Smooth muscle cell (in vitro differentiated cells): ENCODE results near the gene PRRT1. TPM values are rescaled to one million over a fixed set of nuclear protein-coding genes. Genes with fewer than 3 reads are reported as not detected.
"Not testable (repeated sequence)": the region's sequence is repeated elsewhere in the genome, so short reads cannot be mapped to it uniquely, and the experiment has no call there.

Source experiments
- DNase-seq: peaks from one replicate; lab custom pipeline; 2025; ENCODE audit not compliant: unreplicated experiment; lab: John Stamatoyannopoulos, UW
- H2AFZ ChIP-seq: fragments of 200-600 bp; sonication (generic); 2 replicates; pipeline ENCODE4 v1.6.0; 2016; ENCODE audit warnings: antibody characterized with exemption, low read depth, mild to moderate bottlenecking
- H3F3A ChIP-seq: fragments of 200-600 bp; sonication (generic); 2 replicates; pipeline ENCODE4 v1.6.0; 2017; ENCODE audit warnings: antibody characterized with exemption, low read depth
- H3K27ac ChIP-seq: fragments of 200-600 bp; sonication (generic); 2 replicates; pipeline ENCODE4 v1.5.1; 2016; ENCODE audit warnings: low read depth, mild to moderate bottlenecking
- H3K27me3 ChIP-seq: fragments of 200-600 bp; sonication (generic); 2 replicates; pipeline ENCODE4 v1.6.1; 2016; ENCODE audit warnings: low read depth, mild to moderate bottlenecking
- H3K36me3 ChIP-seq: fragments of 200-600 bp; sonication (generic); 2 replicates; pipeline ENCODE4 v1.5.1; 2016; ENCODE audit warnings: low read depth
- H3K4me1 ChIP-seq: fragments of 200-600 bp; sonication (generic); 2 replicates; pipeline ENCODE4 v1.5.1; 2016; ENCODE audit warnings: low read depth
- H3K4me2 ChIP-seq: fragments of 200-600 bp; sonication (generic); 2 replicates; pipeline ENCODE4 v1.6.0; 2016; ENCODE audit warnings: mild to moderate bottlenecking
- H3K4me3 ChIP-seq: fragments of 200-600 bp; sonication (generic); 2 replicates; pipeline ENCODE4 v1.5.1; 2016; ENCODE audit warnings: mild to moderate bottlenecking
- H3K79me2 ChIP-seq: fragments of 200-600 bp; sonication (generic); 2 replicates; pipeline ENCODE4 v1.6.0; 2016; ENCODE audit warnings: low read depth, mild to moderate bottlenecking
- H3K9ac ChIP-seq: fragments of 200-600 bp; sonication (generic); 2 replicates; pipeline ENCODE4 v1.6.0; 2016; ENCODE audit warnings: low read depth
- H3K9me3 ChIP-seq: fragments of 200-600 bp; sonication (generic); replicated peaks from 2 replicates; pipeline ENCODE4 v1.5.1; 2016; ENCODE audit warnings: low read depth
- H4K20me1 ChIP-seq: fragments of 200-600 bp; sonication (generic); 2 replicates; pipeline ENCODE4 v1.6.0; 2016; ENCODE audit warnings: low read depth
- WGBS: methylation state at CpG from one replicate; pipeline ENCODE4 v1.1.7; 2016; ENCODE audit warnings: low lambda C conversion rate; 5-methylcytosine and 5-hydroxymethylcytosine counted together
- polyA plus RNA-seq: library from polyadenylated mRNA; unstranded; fragments of >200 nt; fragmentation: Nextera tagmentation; extraction: Ambion mirVana; gene quantifications from 2 replicates; pipeline ENCODE4 v1.2.1, GENCODE V29; 2016
- total RNA-seq: library from RNA; depleted of rRNA; stranded (reverse); fragments of >200 nt; gene quantifications from 2 replicates; pipeline ENCODE4 v1.2.3, GENCODE V29; 2014
- TF ChIP-seq, protein P1 (sequence below): fragments of 200-600 bp; sonication (generic); IDR thresholded peaks from 2 replicates; pipeline ENCODE4 v1.5.1; 2017; ENCODE audit warnings: borderline replicate concordance, mild to moderate bottlenecking, antibody characterized with exemption; ENCODE audit not compliant: insufficient read depth, poor library complexity, severe bottlenecking

PRRT1 gene
- total and polyA plus RNA-seq, 2 experiments from 2014 or later = 3.3 TPM; not detected in 1

DNA sequence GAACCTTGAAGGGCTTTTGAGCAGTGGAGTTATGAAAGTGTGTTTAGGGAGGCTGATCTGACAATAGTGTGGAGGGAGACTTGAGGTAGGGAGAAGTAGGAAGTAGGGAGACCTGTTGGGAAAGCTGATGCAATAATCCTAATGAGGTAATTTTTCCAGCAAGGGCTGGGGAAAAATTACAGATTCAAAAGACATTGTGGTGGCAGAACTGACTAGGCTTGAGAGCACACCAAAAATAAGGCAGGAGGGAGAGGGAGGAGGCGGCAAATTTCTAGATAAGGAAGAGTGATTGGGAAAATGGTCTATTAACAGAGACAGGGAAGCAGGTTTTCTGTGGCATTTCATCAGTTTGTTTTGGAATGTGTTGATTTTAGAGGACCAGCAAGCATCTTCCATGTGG lies 5.5 kb downstream of the PRRT1 start:
- Histone ChIP-seq H3K9ac (no peak overlapping the region), H3K27ac (no peak overlapping the region), H3K4me2 (no peak overlapping the region), H2AFZ (peak overlapping the region; percentile 27), H3K4me3 (no peak overlapping the region), H3K27me3 (peaks cover 24% of the 10 kb centered on the region), H3F3A (no peaks in the 10 kb centered on the region), H3K9me3 (no peaks in the 10 kb centered on the region), H3K4me1 (peaks cover under 1% of the 10 kb centered on the region), H3K79me2 (no peaks in the 10 kb centered on the region), H4K20me1 (no peaks in the 10 kb centered on the region), H3K36me3 (no peaks in the 10 kb centered on the region)
- TF ChIP-seq, protein P1, sequence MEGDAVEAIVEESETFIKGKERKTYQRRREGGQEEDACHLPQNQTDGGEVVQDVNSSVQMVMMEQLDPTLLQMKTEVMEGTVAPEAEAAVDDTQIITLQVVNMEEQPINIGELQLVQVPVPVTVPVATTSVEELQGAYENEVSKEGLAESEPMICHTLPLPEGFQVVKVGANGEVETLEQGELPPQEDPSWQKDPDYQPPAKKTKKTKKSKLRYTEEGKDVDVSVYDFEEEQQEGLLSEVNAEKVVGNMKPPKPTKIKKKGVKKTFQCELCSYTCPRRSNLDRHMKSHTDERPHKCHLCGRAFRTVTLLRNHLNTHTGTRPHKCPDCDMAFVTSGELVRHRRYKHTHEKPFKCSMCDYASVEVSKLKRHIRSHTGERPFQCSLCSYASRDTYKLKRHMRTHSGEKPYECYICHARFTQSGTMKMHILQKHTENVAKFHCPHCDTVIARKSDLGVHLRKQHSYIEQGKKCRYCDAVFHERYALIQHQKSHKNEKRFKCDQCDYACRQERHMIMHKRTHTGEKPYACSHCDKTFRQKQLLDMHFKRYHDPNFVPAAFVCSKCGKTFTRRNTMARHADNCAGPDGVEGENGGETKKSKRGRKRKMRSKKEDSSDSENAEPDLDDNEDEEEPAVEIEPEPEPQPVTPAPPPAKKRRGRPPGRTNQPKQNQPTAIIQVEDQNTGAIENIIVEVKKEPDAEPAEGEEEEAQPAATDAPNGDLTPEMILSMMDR = no peak
- 72% methylated on average over 1 of the region's 1 CpG for WGBS
- no peak for DNase-seq

DNA sequence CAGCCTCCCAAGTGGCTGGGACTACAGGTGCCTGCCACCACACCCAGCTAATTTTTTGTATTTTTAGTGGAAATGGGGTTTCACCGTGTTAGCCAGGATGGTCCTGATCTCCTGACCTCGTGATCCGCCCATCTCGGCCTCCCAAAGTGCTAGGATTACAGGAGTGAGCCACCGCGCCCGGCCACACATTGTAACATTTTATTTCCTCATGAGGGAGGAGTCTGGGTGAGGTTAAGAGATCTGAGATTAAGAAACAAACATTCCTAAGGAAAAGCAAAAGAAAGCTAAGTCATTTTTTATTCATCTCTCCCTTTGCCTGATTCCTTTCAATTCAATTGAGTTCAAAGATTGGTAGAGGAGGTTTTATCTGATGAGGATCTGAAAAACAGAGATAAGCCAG lies 7.5 kb downstream of the PRRT1 start:
- not testable (repeated sequence) for H3K27me3 ChIP-seq, H3K27ac ChIP-seq, H3K9me3 ChIP-seq, H3K79me2 ChIP-seq, H3K4me2 ChIP-seq, H4K20me1 ChIP-seq, H3K4me1 ChIP-seq, H3K4me3 ChIP-seq, H2AFZ ChIP-seq, H3K9ac ChIP-seq, DNase-seq, H3F3A ChIP-seq, H3K36me3 ChIP-seq
- WGBS = 96% methylated on average over 7 of the region's 7 CpGs

- H3K79me2 ChIP-seq = no peaks in the 10 kb centered on the region
- no peaks in the 10 kb centered on the region for H3K27me3 ChIP-seq
- no peak overlapping the region for H3K4me3 ChIP-seq
- H2AFZ ChIP-seq = peak overlapping the region; percentile 54
- no peak overlapping the region for H3K27ac ChIP-seq
- WGBS = 64% methylated on average over 5 of the region's 5 CpGs
- H3K9me3 ChIP-seq = no peaks in the 10 kb centered on the region
- no peaks in the 10 kb centered on the region for H3K36me3 ChIP-seq
- H4K20me1 ChIP-seq = no peaks in the 10 kb centered on the region
- DNase-seq = no peak
- TF ChIP-seq, protein P1 = no peak
- no peak overlapping the region for H3K9ac ChIP-seq
- H3F3A ChIP-seq = no peaks in the 10 kb centered on the region
- H3K4me2 ChIP-seq = no peak overlapping the region
- H3K4me1 ChIP-seq = no peaks in the 10 kb centered on the region
Measured at GRCh38 chr6:32140420-32141046, 11.2 kb downstream of the PRRT1 start.

- no peak overlapping the region for H3K4me3 ChIP-seq
- H3K4me2 ChIP-seq = no peak overlapping the region
- H3K9ac ChIP-seq = no peak overlapping the region
- no peak overlapping the region for H3K27ac ChIP-seq
- no peaks in the 10 kb centered on the region for H3K79me2 ChIP-seq
- H4K20me1 ChIP-seq = no peaks in the 10 kb centered on the region
- DNase-seq = no peak
- WGBS = 59% methylated on average over 5 of the region's 5 CpGs
- no peaks in the 10 kb centered on the region for H3K9me3 ChIP-seq
- TF ChIP-seq, protein P1 = no peak
- H3K36me3 ChIP-seq = no peaks in the 10 kb centered on the region
- H3K27me3 ChIP-seq = no peaks in the 10 kb centered on the region
- H3F3A ChIP-seq = no peaks in the 10 kb centered on the region
- H2AFZ ChIP-seq = no peak overlapping the region
- H3K4me1 ChIP-seq = no peaks in the 10 kb centered on the region
Measured at GRCh38 chr6:32139590-32139989, 12.1 kb downstream of the PRRT1 start.
